B cell (primary cell): ENCODE data around the gene RRP15. TPM values are rescaled to one million over a fixed set of nuclear protein-coding genes. Genes with fewer than 3 reads are reported as not detected.

Source experiments
- ATAC-seq: fragments of 200-7000 bp; cut with Tn5 transposase; one replicate; pipeline ENCODE4 v1.10.0; 2021; ENCODE audit warnings: low read depth, mild to moderate bottlenecking, moderate number of reproducible peaks, moderate library complexity
- CTCF ChIA-PET: fragments of 350-600 bp; sonication (Branson Sonifier 250); formaldehyde crosslinking; loops from one replicate; lab custom pipeline; 2021; ENCODE audit warnings: antibody characterized with exemption, inconsistent platforms; lab: Charles Lee
- POLR2A ChIA-PET: fragments of 350-600 bp; sonication (Branson Sonifier 250); formaldehyde crosslinking; loops from one replicate; lab custom pipeline; 2021; ENCODE audit warnings: antibody characterized with exemption; lab: Charles Lee
- DNase-seq: peaks from one replicate; pipeline ENCODE4 v3.0.0; 2013
- H2AFZ ChIP-seq: 2 replicates; pipeline ENCODE4 v1.6.1; 2012; ENCODE audit warnings: mild to moderate bottlenecking, low read depth, low read length; ENCODE audit not compliant: insufficient read depth, poor library complexity, severe bottlenecking
- H3K27ac ChIP-seq, 2 donors: 1 replicate in 1 of 2; 2 replicates in 1 of 2; pipeline ENCODE4 v1.5.1; 2012 to 2013; ENCODE audit warnings: low read length in 2 of 2, mild to moderate bottlenecking in 2 of 2, moderate library complexity in 1 of 2
- H3K27me3 ChIP-seq, 4 experiments: fragments of 200-600 bp in 1 of 4; sonication (generic) in 1 of 4; replicated peaks in 1 of 4; 1 replicate in 2 of 4; 2 replicates in 2 of 4; pipeline versions ENCODE4 v1.6.1 to v1.7.0; 2013 to 2016; ENCODE audit warnings: low read length in 3 of 4, mild to moderate bottlenecking in 2 of 4, mixed read lengths in 1 of 4, moderate library complexity in 1 of 4; ENCODE audit not compliant: insufficient read depth in 4 of 4, control insufficient read depth in 3 of 4; ENCODE audit errors: control extremely low read depth in 1 of 4
- H3K36me3 ChIP-seq, 2 experiments: replicated peaks in 1 of 2; 1 replicate in 1 of 2; 2 replicates in 1 of 2; pipeline versions ENCODE4 v1.6.1 to v1.7.1; 2013; ENCODE audit warnings: low read length in 1 of 2; ENCODE audit not compliant: insufficient read depth in 2 of 2, control insufficient read depth in 1 of 2; ENCODE audit errors: control extremely low read depth in 1 of 2, extremely low read depth in 1 of 2
- H3K4me1 ChIP-seq, 2 donors: fragments of 200-600 bp in 1 of 2; sonication (generic) in 1 of 2; 1 replicate in 1 of 2; 2 replicates in 1 of 2; pipeline versions ENCODE4 v1.5.1 to v1.6.1; 2013 to 2017; ENCODE audit warnings: low read length in 2 of 2; ENCODE audit not compliant: control insufficient read depth in 2 of 2, insufficient read depth in 2 of 2
- H3K4me2 ChIP-seq: replicated peaks from 2 replicates; pipeline ENCODE3; 2012; ENCODE audit warnings: mild to moderate bottlenecking, low read depth, low read length; ENCODE audit not compliant: poor library complexity, severe bottlenecking
- H3K4me3 ChIP-seq, 5 experiments: fragments of 200-600 bp in 1 of 5; sonication (generic) in 1 of 5; 1 replicate in 3 of 5; 2 replicates in 2 of 5; pipeline versions ENCODE4 v1.5.1 to v1.7.0; 2011 to 2016; ENCODE audit warnings: low read length in 4 of 5, mild to moderate bottlenecking in 4 of 5, low read depth in 2 of 5, control low read depth in 1 of 5, moderate library complexity in 1 of 5; ENCODE audit not compliant: insufficient read depth in 1 of 5; ENCODE audit errors: control extremely low read depth in 1 of 5, extremely low read depth in 1 of 5
- H3K79me2 ChIP-seq: fragments of 200-600 bp; sonication (generic); one replicate; pipeline ENCODE4 v1.6.0; 2016; ENCODE audit warnings: low read length; ENCODE audit not compliant: control insufficient read depth, insufficient read depth
- H3K9ac ChIP-seq: fragments of 200-600 bp; sonication (generic); 2 replicates; pipeline ENCODE4 v1.6.1; 2017; ENCODE audit warnings: mild to moderate bottlenecking, low read length, moderate library complexity
- H3K9me3 ChIP-seq, 3 donors: one replicate each; pipeline versions ENCODE4 v1.6.1 to v1.7.1; 2013; ENCODE audit warnings: low read length in 2 of 3; ENCODE audit not compliant: control insufficient read depth in 2 of 3, insufficient read depth in 1 of 3; ENCODE audit errors: control extremely low read depth in 1 of 3
- H4K20me1 ChIP-seq: 2 replicates; pipeline ENCODE4 v1.6.0; 2012; ENCODE audit warnings: mild to moderate bottlenecking, low read length; ENCODE audit not compliant: insufficient read depth, control insufficient read depth, poor library complexity, severe bottlenecking
- H3K27ac Mint-ChIP-seq: one replicate; pipeline ENCODE4 v1.8.0; 2021; ENCODE audit warnings: mixed read lengths
- H3K27me3 Mint-ChIP-seq: one replicate; pipeline ENCODE4 v1.8.0; 2021; ENCODE audit warnings: mixed read lengths
- H3K4me1 Mint-ChIP-seq: one replicate; pipeline ENCODE4 v1.8.0; 2021; ENCODE audit warnings: mixed read lengths
- H3K4me3 Mint-ChIP-seq: one replicate; pipeline ENCODE4 v1.8.0; 2021; ENCODE audit warnings: mixed read lengths
- H3K9me3 Mint-ChIP-seq: one replicate; pipeline ENCODE4 v1.8.0; 2022; ENCODE audit warnings: mixed read lengths; ENCODE audit not compliant: insufficient read depth
- EZH2 ChIP-seq: IDR thresholded peaks from 2 replicates; pipeline ENCODE4 v1.6.1; 2012; ENCODE audit warnings: borderline replicate concordance, low read depth, mild to moderate bottlenecking, moderate library complexity, low read length; ENCODE audit not compliant: insufficient read depth, poor library complexity, severe bottlenecking
- WGBS: methylation state at CpG from one replicate; pipeline ENCODE4 v1.1.5; 2013; ENCODE audit warnings: missing lambda C conversion rate; ENCODE audit not compliant: insufficient coverage; 5-methylcytosine and 5-hydroxymethylcytosine counted together
- intact Hi-C: fragments of 100-400 bp; cut with micrococcal nuclease; formaldehyde crosslinking; loops from one replicate; pipeline ENCODE4 v1.10.0; 2022
- polyA plus RNA-seq: library from polyadenylated mRNA; depleted of rRNA; stranded (reverse); fragments of >200 nt; gene quantifications from 2 replicates; pipeline ENCODE4 v1.2.3, GENCODE V29; 2012
- total RNA-seq, 2 donors: library from RNA; stranded (reverse); fragments of 120-200 nt in 1 of 2; gene quantifications; 1 replicate in 1 of 2; 2 replicates in 1 of 2; pipeline versions ENCODE4 v1.2.3 to v1.2.4, GENCODE V29; 2013 to 2022
- TF ChIP-seq, protein P1 (sequence below): fragments of 200-600 bp; IDR thresholded peaks from one replicate; pipeline ENCODE4 v1.8.0; 2022; ENCODE audit warnings: antibody characterized with exemption, mild to moderate bottlenecking

RRP15 gene
- total and polyA plus RNA-seq, 2 donors (not counting 1 experiment from before 2014, with no cell fraction given): 1.3 to 20.2 TPM

DNA sequence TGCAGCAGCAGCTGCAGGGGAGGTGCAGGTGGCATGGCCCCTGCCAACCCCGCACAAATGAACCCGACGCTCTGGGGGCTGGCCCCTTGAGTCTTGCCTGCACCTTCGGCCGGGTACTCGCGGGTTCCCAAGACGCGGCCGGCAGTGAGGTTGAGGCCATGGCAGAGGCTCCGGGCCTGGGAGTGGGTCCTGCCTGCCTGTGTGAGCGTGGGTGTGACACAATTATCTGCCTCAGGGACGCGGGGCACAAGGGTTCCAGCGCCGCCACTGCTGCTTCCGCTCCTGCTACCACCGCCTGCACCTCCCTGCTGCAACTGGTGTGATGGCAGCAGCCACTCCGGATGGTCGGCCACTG lies 39.1 kb downstream of the RRP15 start:
- H3K27me3 Mint-ChIP-seq: no peaks in the 10 kb centered on the region
- POLR2A ChIA-PET: no interaction called here
- no peak overlapping the region for H3K9ac ChIP-seq
- ATAC-seq (no peak), DNase-seq (no peak)
- no peaks in the 10 kb centered on the region for H4K20me1 ChIP-seq
- no peak overlapping the region for H3K27ac ChIP-seq
- no peak overlapping the region for H3K4me3 ChIP-seq
- WGBS: 97% methylated on average over 17 of the region's 20 CpGs
- H3K4me1 ChIP-seq: no peaks in the 10 kb centered on the region
- TF ChIP-seq EZH2: no peak
- H3K9me3 Mint-ChIP-seq: no peaks in the 10 kb centered on the region
- no peaks in the 10 kb centered on the region for H3K9me3 ChIP-seq
- no peak overlapping the region for H3K4me2 ChIP-seq
- H3K27ac Mint-ChIP-seq: no peak overlapping the region
- H3K27me3 ChIP-seq: no peaks in the 10 kb centered on the region
- no peak overlapping the region for H3K4me3 Mint-ChIP-seq
- H3K36me3 ChIP-seq: peaks cover 1 to 17% of the 10 kb centered on the region in 2 experiments
- no peaks in the 10 kb centered on the region for H3K79me2 ChIP-seq
- CTCF ChIA-PET: no interaction called here
- no peak overlapping the region for H2AFZ ChIP-seq
- intact Hi-C loops: no loop called here
- H3K4me1 Mint-ChIP-seq: no peaks in the 10 kb centered on the region

DNA sequence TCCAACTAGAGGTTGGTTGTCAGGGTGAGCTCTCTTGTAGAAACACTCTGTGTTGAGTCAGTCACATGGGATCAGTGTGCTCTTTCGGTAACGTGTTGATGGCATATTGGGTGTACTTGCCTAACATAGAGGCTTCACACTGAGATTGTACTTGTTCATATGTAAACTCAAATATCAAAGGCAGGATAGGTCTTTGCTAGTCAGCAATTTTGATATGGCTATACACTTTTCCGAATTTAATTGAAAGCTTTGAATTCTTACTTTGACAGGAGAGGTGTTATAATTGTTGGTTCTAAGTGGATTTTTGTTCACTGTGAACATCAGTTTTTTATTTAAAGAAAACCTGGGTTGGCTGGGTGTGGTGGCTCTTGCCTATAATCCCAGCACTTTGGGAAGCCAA lies 43.7 kb downstream of the RRP15 start:
- Histone ChIP-seq H3K27me3 (no peaks in the 10 kb centered on the region), H3K27ac (no peak overlapping the region), H3K9ac (no peak overlapping the region), H2AFZ (no peak overlapping the region), H3K9me3 (no peaks in the 10 kb centered on the region), H3K4me1 (no peaks in the 10 kb centered on the region), H3K4me2 (no peak overlapping the region), H3K4me3 (no peak overlapping the region), H4K20me1 (no peaks in the 10 kb centered on the region), H3K36me3 (peaks cover 1 to 4% of the 10 kb centered on the region in 2 experiments), H3K79me2 (no peaks in the 10 kb centered on the region)
- TF ChIP-seq, protein P1, sequence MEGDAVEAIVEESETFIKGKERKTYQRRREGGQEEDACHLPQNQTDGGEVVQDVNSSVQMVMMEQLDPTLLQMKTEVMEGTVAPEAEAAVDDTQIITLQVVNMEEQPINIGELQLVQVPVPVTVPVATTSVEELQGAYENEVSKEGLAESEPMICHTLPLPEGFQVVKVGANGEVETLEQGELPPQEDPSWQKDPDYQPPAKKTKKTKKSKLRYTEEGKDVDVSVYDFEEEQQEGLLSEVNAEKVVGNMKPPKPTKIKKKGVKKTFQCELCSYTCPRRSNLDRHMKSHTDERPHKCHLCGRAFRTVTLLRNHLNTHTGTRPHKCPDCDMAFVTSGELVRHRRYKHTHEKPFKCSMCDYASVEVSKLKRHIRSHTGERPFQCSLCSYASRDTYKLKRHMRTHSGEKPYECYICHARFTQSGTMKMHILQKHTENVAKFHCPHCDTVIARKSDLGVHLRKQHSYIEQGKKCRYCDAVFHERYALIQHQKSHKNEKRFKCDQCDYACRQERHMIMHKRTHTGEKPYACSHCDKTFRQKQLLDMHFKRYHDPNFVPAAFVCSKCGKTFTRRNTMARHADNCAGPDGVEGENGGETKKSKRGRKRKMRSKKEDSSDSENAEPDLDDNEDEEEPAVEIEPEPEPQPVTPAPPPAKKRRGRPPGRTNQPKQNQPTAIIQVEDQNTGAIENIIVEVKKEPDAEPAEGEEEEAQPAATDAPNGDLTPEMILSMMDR: no peak
- no peak for TF ChIP-seq EZH2
- CTCF ChIA-PET: interaction anchor here (0.9 to 4.4 kb wide), 15 partner anchors 11 to 1484 kb away, joined by 3 to 42 read pairs (median 6); no protein-coding TSS in a partner anchor
- POLR2A ChIA-PET: no interaction called here
- Mint-ChIP-seq H3K4me3 (no peak overlapping the region), H3K27ac (no peak overlapping the region), H3K9me3 (no peaks in the 10 kb centered on the region), H3K4me1 (no peaks in the 10 kb centered on the region), H3K27me3 (no peaks in the 10 kb centered on the region)
- ATAC-seq (no peak), DNase-seq (no peak)
- intact Hi-C loops: no loop called here
- 95% methylated on average over 3 of the region's 3 CpGs for WGBS
